ENCODE data around the gene SYT14.

SYT14 gene

DNA sequence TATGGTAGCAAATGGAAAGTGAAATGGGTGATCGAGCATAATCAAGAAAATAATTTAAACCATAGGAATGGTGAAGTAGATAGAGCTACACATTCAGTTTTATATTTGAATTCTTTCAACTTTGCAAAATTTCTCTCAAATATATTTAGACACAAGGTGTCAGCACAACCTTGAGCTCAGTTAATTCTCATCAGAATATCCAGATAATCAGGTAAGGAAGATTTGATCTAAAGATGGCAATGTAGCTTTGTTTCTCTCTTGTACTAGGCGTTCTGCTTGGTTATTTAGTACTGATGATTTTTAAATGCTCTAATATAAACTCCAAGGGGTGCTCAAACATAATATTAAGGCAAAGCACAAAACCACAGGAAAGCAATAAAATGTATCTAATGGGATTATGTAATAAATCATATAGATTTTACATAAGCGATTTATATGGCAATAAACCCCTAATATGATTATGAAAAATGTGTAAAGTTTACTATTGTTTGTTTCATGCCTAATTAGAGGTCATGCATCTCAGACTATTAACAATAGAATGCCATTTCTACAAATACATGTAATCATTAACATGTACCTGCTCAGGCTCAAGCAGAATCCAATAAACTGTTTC, 262.2 kb downstream of the SYT14 start:
- DNase-seq (ENCODE audit: low spot score in 2 of 2) (no peak), ATAC-seq (replicated peaks; ENCODE audit: extremely low read depth, poor library complexity, severe bottlenecking) (no peak)
- H3K4me1 Mint-ChIP-seq: no peaks in the 10 kb centered on the region
- peaks cover 5% of the 10 kb centered on the region for H3K9me3 Mint-ChIP-seq
- H3K36me3 Mint-ChIP-seq (ENCODE audit: insufficient read depth): no peaks in the 10 kb centered on the region
- H3K27me3 Mint-ChIP-seq: peaks cover 8% of the 10 kb centered on the region
- no peak overlapping the region for H3K4me3 Mint-ChIP-seq
- no peak overlapping the region for H3K27ac Mint-ChIP-seq (ENCODE audit: low read depth)

DNA sequence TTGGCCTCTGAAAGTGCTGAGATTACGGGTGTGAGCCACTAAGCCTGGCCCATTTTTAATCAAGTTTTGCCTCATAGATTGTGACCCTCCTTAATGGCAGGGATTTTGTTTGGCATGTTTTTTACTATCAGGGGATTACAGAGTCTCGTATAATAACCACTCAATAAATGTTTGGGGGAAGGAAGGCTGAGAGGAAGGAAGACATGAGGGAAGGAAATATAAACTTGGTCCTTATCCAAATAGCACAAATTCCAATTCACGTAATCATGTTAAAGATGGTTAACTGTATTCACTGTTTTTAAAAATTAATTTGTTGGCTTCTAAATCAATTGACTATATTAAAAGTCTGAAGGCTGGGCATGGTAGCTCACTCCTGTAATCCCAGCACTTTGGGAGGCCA, 263.7 kb downstream of the SYT14 start:
- no peak overlapping the region for H3K27ac Mint-ChIP-seq (ENCODE audit: low read depth)
- DNase-seq (ENCODE audit: low spot score in 2 of 2): no peak
- H3K4me1 Mint-ChIP-seq: no peaks in the 10 kb centered on the region
- H3K27me3 Mint-ChIP-seq: peaks cover 15% of the 10 kb centered on the region
- no peaks in the 10 kb centered on the region for H3K36me3 Mint-ChIP-seq (ENCODE audit: insufficient read depth)
- H3K9me3 Mint-ChIP-seq: no peaks in the 10 kb centered on the region
- H3K4me3 Mint-ChIP-seq: no peak overlapping the region
- ATAC-seq (replicated peaks; ENCODE audit: extremely low read depth, poor library complexity, severe bottlenecking): no peak

DNA sequence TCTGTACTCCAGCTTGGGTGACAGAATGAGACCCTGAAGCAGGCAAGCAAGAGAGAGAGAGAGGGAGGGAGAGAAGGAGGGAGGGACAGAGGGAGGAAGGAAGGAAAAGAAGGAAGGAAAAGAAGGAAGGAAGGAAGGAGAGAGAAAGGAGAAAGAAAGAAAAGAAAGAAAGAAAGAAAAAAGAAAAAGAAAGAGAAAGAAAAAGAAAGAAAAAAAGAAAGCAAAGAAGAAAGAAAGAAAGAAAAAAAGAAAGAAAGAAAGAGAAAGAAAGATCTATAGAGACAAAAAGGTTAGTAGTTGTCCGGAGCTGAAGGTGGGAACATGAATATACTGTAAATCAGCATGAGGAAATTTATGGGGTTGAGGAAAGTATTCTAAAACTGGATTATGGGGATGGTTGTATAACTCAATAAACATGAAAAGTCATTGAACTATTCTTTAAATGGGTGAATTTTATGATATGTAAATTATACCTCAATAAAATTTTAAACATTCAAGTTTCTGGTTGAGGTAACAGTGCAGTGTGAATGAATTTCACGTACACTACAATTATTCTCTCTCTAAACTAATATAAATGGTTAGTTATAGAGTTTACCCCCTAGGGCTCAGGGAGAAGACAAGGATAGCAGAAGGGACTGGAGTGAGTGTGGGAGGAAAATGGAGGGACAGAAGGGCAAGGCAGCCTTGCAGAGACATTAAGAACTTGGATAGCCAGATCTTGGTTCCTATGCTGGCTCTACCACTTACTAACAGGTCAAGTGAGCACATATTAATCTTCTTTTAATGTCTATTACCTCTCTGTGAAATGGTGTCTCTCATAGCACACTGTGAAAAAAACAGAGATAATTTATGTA, 269.8 kb downstream of the SYT14 start:
- no peak for ATAC-seq (replicated peaks; ENCODE audit: extremely low read depth, poor library complexity, severe bottlenecking)
- no peak overlapping the region for H3K27ac Mint-ChIP-seq (ENCODE audit: low read depth)

DNA sequence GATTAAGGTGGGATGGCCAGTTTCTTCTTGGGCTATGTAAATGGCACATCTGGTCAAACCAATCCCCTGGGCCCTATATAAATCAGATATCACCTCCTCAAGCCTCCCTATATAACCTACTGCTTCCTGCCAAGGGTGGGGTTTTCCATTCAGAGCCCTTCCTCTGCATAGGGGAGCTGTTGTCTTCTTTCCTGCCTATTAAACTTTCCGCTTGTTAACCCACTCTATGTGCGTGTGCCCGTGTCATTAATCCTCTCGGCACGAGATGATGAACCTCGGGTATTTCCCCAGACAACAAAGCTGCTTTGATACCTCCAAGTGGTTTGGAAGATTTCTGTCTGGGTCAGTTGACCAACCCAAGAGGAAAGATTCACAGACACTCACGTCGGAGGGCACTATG, 275.3 kb downstream of the SYT14 start:
- Mint-ChIP-seq H3K4me3 (no peak overlapping the region), H3K27ac (ENCODE audit: low read depth) (no peak overlapping the region), H3K27me3 (peaks cover 61% of the 10 kb centered on the region), H3K36me3 (ENCODE audit: insufficient read depth) (no peaks in the 10 kb centered on the region), H3K9me3 (no peaks in the 10 kb centered on the region), H3K4me1 (no peaks in the 10 kb centered on the region)
- ATAC-seq (replicated peaks; ENCODE audit: extremely low read depth, poor library complexity, severe bottlenecking) (no peak), DNase-seq (ENCODE audit: low spot score in 2 of 2) (no peak)

More for the DNA sequence above, 269.8 kb downstream of the SYT14 start:
- peaks cover 40% of the 10 kb centered on the region for H3K27me3 Mint-ChIP-seq
- H3K4me1 Mint-ChIP-seq: no peaks in the 10 kb centered on the region
- H3K9me3 Mint-ChIP-seq: no peaks in the 10 kb centered on the region
- no peaks in the 10 kb centered on the region for H3K36me3 Mint-ChIP-seq (ENCODE audit: insufficient read depth)
- no peak overlapping the region for H3K4me3 Mint-ChIP-seq
- no peak for DNase-seq (ENCODE audit: low spot score in 2 of 2)

DNA sequence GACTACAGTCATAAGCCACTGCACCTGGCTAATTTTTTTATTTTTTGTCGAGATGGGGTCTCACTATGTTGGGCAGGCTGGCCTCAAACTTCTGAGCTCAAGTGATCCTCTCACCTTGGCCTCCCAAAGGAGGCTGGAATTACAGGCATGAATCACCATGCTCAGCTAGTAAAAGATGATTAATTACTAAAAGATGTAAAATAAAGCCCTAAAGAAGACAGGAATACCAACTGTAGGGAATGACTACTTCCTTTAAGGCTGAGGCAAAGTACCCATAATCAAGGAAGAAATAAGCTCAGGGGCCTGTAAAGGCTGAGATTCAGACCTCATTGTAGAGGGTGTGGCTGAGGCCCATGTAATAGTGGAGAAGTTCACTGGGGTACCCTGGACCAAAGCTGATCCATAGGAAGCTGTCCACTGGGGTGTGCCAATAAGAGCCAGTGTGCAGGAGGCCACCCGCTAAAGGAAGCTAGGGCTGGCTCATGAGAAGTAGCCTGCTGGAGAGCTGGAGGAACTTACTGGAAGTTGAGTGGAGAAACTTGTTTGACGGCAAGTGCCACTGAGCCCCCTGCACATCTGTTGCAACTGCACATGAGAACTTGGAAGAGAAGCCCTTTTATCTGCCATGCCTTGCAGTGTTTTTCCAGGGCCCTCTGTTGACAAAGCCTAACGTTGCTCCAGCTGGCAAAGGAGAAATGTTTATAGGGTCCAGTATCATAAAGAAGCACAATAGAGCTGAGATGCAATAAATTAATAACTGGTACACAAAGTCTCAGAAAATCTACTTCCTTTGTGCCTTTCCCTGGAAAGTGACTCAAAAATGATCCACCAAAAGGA, 276.8 kb downstream of the SYT14 start:
- no peak overlapping the region for H3K4me3 Mint-ChIP-seq
- ATAC-seq (replicated peaks; ENCODE audit: extremely low read depth, poor library complexity, severe bottlenecking): no peak
- no peaks in the 10 kb centered on the region for H3K9me3 Mint-ChIP-seq
- H3K36me3 Mint-ChIP-seq (ENCODE audit: insufficient read depth): no peaks in the 10 kb centered on the region
- DNase-seq (ENCODE audit: low spot score in 2 of 2): no peak
- peaks cover 57% of the 10 kb centered on the region for H3K27me3 Mint-ChIP-seq
- no peaks in the 10 kb centered on the region for H3K4me1 Mint-ChIP-seq
- H3K27ac Mint-ChIP-seq (ENCODE audit: low read depth): no peak overlapping the region

DNA sequence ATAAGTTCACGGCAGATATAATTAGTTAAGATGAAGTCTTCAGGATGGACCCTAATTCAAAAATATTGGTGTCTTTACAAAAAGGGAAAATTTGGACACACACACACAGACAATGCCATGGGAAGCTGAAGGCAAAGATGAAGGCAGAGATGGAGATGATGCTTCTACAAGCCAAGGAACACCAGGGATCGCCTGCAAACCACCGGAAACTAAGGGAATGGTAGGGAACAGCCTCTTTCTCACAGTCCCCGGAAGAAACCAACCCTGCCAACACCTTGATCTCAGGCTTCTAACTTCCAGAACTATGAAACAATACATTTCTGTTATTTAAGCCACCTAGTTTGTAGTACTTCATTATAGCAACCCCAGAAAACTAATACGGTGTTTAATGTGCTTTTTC, 279.5 kb downstream of the SYT14 start:
- H3K9me3 Mint-ChIP-seq: no peaks in the 10 kb centered on the region
- no peak for DNase-seq (ENCODE audit: low spot score in 2 of 2)
- no peak overlapping the region for H3K27ac Mint-ChIP-seq (ENCODE audit: low read depth)
- H3K4me1 Mint-ChIP-seq: no peaks in the 10 kb centered on the region
- H3K4me3 Mint-ChIP-seq: no peak overlapping the region
- no peak for ATAC-seq (replicated peaks; ENCODE audit: extremely low read depth, poor library complexity, severe bottlenecking)
- peaks cover 62% of the 10 kb centered on the region for H3K27me3 Mint-ChIP-seq
- H3K36me3 Mint-ChIP-seq (ENCODE audit: insufficient read depth): no peaks in the 10 kb centered on the region

- Mint-ChIP-seq H3K9me3 (no peaks in the 10 kb centered on the region), H3K4me3 (no peak overlapping the region), H3K27me3 (peaks cover 61% of the 10 kb centered on the region), H3K27ac (ENCODE audit: low read depth) (no peak overlapping the region), H3K4me1 (no peaks in the 10 kb centered on the region), H3K36me3 (ENCODE audit: insufficient read depth) (no peaks in the 10 kb centered on the region)
- no peak for ATAC-seq (replicated peaks; ENCODE audit: extremely low read depth, poor library complexity, severe bottlenecking)
- no peak for DNase-seq (ENCODE audit: low spot score in 2 of 2)
These were observed 280.0 kb downstream of the SYT14 start for GRCh38 chr1:210218047-210218446.

Data from central memory CD8-positive, alpha-beta T cell (primary cell).